AG04450 (cell line): Measurements from ENCODE around the gene SLC22A23. TPM values are rescaled to one million over a fixed set of nuclear protein-coding genes. Genes with fewer than 3 reads are reported as not detected.

ENCODE experiments used
- CTCF ChIA-PET: fragments of 300-600, 350-600 bp; formaldehyde crosslinking; extraction: SDS; loops from one replicate; lab custom pipeline; 2022; ENCODE audit warnings: antibody characterized with exemption, inconsistent platforms; lab: Charles Lee
- POLR2A ChIA-PET: fragments of 350-600 bp; formaldehyde crosslinking; extraction: SDS; loops from one replicate; lab custom pipeline; 2021; ENCODE audit warnings: antibody characterized with exemption, inconsistent platforms; lab: Yijun Ruan, JAX
- DNase-seq: peaks from one replicate; pipeline ENCODE4 v3.0.0-alpha.2; 2011; ENCODE audit warnings: low read depth, low spot score
- H3K27ac ChIP-seq: one replicate; pipeline ENCODE4 v1.5.1; 2012; ENCODE audit warnings: low read depth, low read length, control low read depth
- H3K27me3 ChIP-seq: one replicate; pipeline ENCODE4 v1.6.0; 2012; ENCODE audit warnings: low read length; ENCODE audit not compliant: control insufficient read depth, insufficient read depth
- H3K4me3 ChIP-seq: 2 replicates; pipeline ENCODE4 v1.5.1; 2011; ENCODE audit warnings: mild to moderate bottlenecking, low read depth, low read length, control low read depth
- H3K9me3 ChIP-seq: 2 replicates; pipeline ENCODE4 v1.5.1; 2012; ENCODE audit warnings: low read length; ENCODE audit not compliant: control insufficient read depth, insufficient read depth
- polyA plus RNA-seq: library from polyadenylated mRNA; depleted of rRNA; stranded (reverse); fragments of >200 nt; gene quantifications from 2 replicates; pipeline ENCODE4 v1.2.3, GENCODE V29; 2011
- TF ChIP-seq, protein P1 (sequence below): IDR thresholded peaks from 2 replicates; pipeline ENCODE4 v1.5.1; 2011; ENCODE audit warnings: low read depth, low read length, control low read depth, inconsistent platforms

The SLC22A23 gene
- polyA plus RNA-seq, 1 experiment: not detected

DNA sequence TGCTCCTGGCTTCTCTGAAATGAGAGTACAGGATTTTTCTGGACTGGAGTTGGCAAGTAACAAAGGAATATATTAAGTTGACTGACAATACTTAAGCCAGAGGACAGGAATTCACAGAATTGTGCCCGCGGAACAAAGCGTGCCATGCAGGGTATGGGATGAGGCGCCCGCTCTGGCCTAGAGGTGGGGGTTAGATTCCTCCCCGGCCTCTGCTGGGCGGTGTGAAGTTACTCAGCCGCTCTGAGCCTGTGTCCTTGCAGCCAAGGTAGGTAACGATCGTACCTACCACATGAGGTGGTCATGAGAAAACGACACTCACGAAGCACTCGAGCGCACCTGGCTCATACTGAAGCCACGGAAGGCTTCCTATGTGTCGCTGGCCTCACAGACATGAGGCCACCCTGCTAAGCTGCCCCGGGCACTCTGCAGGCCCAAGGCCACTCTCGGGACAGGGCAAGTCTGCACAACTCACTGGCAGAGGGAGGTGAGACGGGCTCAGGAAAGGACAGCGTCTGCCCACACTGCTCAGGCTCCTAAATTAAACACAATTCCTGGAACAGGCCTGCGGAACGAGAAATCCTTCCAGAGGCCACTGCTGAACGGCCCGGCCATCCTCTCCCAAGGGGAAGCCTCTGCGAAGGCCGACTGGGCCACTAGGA lies 127.3 kb downstream of the SLC22A23 start:
- H3K9me3 ChIP-seq: no peaks in the 10 kb centered on the region
- POLR2A ChIA-PET: no interaction called here
- TF ChIP-seq, protein P1, sequence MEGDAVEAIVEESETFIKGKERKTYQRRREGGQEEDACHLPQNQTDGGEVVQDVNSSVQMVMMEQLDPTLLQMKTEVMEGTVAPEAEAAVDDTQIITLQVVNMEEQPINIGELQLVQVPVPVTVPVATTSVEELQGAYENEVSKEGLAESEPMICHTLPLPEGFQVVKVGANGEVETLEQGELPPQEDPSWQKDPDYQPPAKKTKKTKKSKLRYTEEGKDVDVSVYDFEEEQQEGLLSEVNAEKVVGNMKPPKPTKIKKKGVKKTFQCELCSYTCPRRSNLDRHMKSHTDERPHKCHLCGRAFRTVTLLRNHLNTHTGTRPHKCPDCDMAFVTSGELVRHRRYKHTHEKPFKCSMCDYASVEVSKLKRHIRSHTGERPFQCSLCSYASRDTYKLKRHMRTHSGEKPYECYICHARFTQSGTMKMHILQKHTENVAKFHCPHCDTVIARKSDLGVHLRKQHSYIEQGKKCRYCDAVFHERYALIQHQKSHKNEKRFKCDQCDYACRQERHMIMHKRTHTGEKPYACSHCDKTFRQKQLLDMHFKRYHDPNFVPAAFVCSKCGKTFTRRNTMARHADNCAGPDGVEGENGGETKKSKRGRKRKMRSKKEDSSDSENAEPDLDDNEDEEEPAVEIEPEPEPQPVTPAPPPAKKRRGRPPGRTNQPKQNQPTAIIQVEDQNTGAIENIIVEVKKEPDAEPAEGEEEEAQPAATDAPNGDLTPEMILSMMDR: no peak
- CTCF ChIA-PET: no interaction called here
- no peak for DNase-seq
- H3K4me3 ChIP-seq: no peak overlapping the region
- no peak overlapping the region for H3K27ac ChIP-seq
- peaks cover 24% of the 10 kb centered on the region for H3K27me3 ChIP-seq

DNA sequence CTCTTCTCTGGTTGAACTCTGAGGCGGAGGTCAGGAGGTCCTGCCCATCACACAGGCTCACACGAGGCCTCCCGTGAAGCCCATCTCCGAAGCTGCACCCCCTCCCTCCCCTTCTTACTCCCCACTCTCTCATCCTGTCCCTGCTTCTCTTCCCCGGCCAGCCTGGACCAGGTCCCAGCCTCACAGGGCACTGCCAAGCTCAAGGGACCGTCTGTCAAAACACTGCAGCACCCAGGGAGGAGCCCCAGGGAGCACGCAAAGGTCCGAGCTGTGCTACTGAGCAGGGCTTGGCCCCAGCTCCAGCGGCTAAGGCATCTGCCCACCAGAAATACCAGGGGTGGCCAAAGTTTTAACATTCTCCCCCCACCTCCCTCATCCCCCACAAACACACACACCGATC lies 128.1 kb downstream of the SLC22A23 start:
- ChIA-PET CTCF (no interaction called here), POLR2A (no interaction called here)
- no peaks in the 10 kb centered on the region; the same call in 1 of the 2 replicates for H3K9me3 ChIP-seq
- TF ChIP-seq, protein P1: no peak
- no peak for DNase-seq
- H3K27me3 ChIP-seq: peaks cover 24% of the 10 kb centered on the region
- H3K4me3 ChIP-seq: no peak overlapping the region
- H3K27ac ChIP-seq: no peak overlapping the region

DNA sequence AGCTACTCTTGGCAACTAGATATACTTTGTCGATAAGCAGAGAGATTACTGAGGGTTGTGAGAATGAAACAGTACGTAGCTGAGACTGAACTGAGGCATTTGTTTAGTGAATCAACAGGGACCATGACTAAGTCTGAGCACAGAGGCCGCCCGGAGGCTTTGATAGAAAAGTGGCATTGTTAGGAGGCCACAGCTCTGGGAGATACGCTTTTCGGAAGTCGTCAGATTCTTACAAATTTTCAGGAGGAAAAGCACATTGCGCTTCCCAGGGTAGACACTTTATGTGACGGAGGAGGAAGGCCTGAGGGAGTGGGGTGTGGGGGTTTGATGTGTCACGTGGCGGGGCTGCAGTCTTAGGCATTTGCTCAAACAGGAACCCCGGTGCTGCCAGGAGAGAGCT lies 128.7 kb downstream of the SLC22A23 start:
- no peak overlapping the region for H3K4me3 ChIP-seq
- H3K27me3 ChIP-seq: peaks cover 19% of the 10 kb centered on the region
- H3K27ac ChIP-seq: no peak overlapping the region
- POLR2A ChIA-PET: no interaction called here
- CTCF ChIA-PET: no interaction called here
- H3K9me3 ChIP-seq: no peaks in the 10 kb centered on the region; the same call in 1 of the 2 replicates
- DNase-seq: no peak
- TF ChIP-seq, protein P1: no peak

DNA sequence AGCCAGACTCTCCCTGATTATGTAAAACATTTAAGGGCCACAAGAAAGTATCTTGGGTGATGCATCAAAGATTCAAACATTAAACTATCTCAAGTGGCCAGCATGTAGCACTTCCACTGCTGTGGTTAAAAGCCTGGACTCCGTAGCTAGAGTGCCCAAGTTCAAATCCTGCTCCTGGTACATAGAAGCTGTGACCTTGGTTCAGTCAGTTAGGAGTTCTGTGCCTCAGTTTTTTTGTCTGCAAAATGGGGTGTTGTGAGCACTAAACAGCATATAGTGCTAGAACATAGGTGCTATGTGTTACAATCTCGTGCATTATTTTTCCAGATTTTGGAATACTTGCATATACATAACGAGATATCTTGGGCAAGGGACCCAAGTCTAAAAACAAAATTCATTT lies 129.4 kb downstream of the SLC22A23 start:
- ChIA-PET POLR2A (no interaction called here), CTCF (no interaction called here)
- Histone ChIP-seq H3K9me3 (no peaks in the 10 kb centered on the region; the same call in 1 of the 2 replicates), H3K27ac (no peak overlapping the region), H3K27me3 (peaks cover 13% of the 10 kb centered on the region), H3K4me3 (no peak overlapping the region)
- TF ChIP-seq, protein P1: no peak
- no peak for DNase-seq

DNA sequence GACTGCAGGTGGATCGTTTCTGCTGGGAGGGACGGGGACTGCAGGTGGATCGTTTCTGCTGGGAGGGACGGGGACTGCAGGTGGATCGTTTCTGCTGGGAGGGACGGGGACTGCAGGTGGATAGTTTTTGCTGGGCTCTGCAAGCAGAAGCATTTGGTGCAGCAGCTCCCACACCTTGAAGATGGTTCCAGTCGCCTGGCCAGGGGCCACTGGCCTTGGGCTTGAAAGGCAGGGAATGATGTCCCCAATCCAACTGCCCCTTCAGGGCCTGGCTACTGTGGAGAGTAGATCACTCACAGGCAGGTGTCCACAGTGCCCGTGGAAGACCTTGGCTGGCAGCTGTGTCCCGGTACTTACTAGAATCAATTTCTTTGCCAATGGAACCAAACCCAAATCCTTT lies 129.9 kb downstream of the SLC22A23 start:
- H3K27ac ChIP-seq: no peak overlapping the region
- TF ChIP-seq, protein P1: no peak
- H3K4me3 ChIP-seq: no peak overlapping the region
- no peak for DNase-seq
- ChIA-PET CTCF (no interaction called here), POLR2A (no interaction called here)
- peaks cover 11% of the 10 kb centered on the region for H3K27me3 ChIP-seq
- H3K9me3 ChIP-seq: no peaks in the 10 kb centered on the region; the same call in 1 of the 2 replicates
